ENCODE measurements around the gene MMP25. TPM values are rescaled to one million over a fixed set of nuclear protein-coding genes. Genes with fewer than 3 reads are reported as not detected.

The MMP25 gene
- total and polyA plus RNA-seq, 2 donors (not counting 1 experiment from before 2014, with no cell fraction given) = 0.12 to 0.22 TPM

- Mint-ChIP-seq H3K9me3 (ENCODE audit: insufficient read depth) (no peaks in the 10 kb centered on the region), H3K4me3 (peak overlapping the region; percentile 49), H3K27me3 (peaks cover 58% of the 10 kb centered on the region), H3K4me1 (peaks cover 14% of the 10 kb centered on the region), H3K27ac (peak overlapping the region; percentile 70)
- Histone ChIP-seq H3K79me2 (ENCODE audit: control insufficient read depth, insufficient read depth, low read length) (no peaks in the 10 kb centered on the region), H3K9me3 (ENCODE audit: control extremely low read depth in 1 of 3, control insufficient read depth in 2 of 3, insufficient read depth in 1 of 3, low read length in 2 of 3) (peaks cover 0 to 17% (median 0%) of the 10 kb centered on the region in 3 donors), H3K36me3 (replicated peaks in 1 of 2; ENCODE audit: control extremely low read depth in 1 of 2, control insufficient read depth in 1 of 2, extremely low read depth in 1 of 2, insufficient read depth in 2 of 2, low read length in 1 of 2) (no peaks in the 10 kb centered on the region), H2AFZ (ENCODE audit: insufficient read depth, low read depth, low read length, poor library complexity, severe bottlenecking) (peak overlapping the region; percentile 38), H3K9ac (ENCODE audit: low read length) (no peak overlapping the region), H3K27ac (ENCODE audit: low read length in 2 of 2) (no peak overlapping the region), H3K4me3 (ENCODE audit: control extremely low read depth in 1 of 5, extremely low read depth in 1 of 5, insufficient read depth in 1 of 5, low read depth in 2 of 5, low read length in 4 of 5) (peak overlapping the region in 4 of 5 experiments; percentile 1 to 19 (median 9)), H3K4me1 (ENCODE audit: control insufficient read depth in 2 of 2, insufficient read depth in 2 of 2, low read length in 2 of 2) (peaks cover 15 to 30% of the 10 kb centered on the region in 2 donors), H3K27me3 (replicated peaks in 1 of 4; ENCODE audit: control extremely low read depth in 1 of 4, control insufficient read depth in 3 of 4, insufficient read depth in 4 of 4, low read length in 3 of 4) (peaks cover 0 to 84% (median 44%) of the 10 kb centered on the region in 4 experiments), H3K4me2 (replicated peaks; ENCODE audit: low read depth, low read length, poor library complexity, severe bottlenecking) (peak overlapping the region; percentile 73), H4K20me1 (ENCODE audit: control insufficient read depth, insufficient read depth, low read length, poor library complexity, severe bottlenecking) (peaks cover 8% of the 10 kb centered on the region)
- TF ChIP-seq EZH2 (IDR thresholded peaks at IDR 0.05; ENCODE audit: borderline replicate concordance, insufficient read depth, low read depth, low read length, poor library complexity, severe bottlenecking) (no peak), CTCF (IDR thresholded peaks at IDR 0.05) (no peak)
- POLR2A ChIA-PET = interaction anchor here (0.6 kb wide), 1 partner anchor 57 kb away, joined by 4 read pairs; no protein-coding TSS in a partner anchor
- CTCF ChIA-PET = interaction anchor here (5.3 kb wide), 1 partner anchor 8 kb away, joined by 35 read pairs; the partner anchor contains the start of gene MMP25
- no peak for DNase-seq
- peak; percentile 26 for ATAC-seq (ENCODE audit: low read depth)
- intact Hi-C loops (cut with micrococcal nuclease) = no loop called here
- 3% methylated on average over 34 of the region's 40 CpGs for WGBS (ENCODE audit: insufficient coverage)
These were observed 10.2 kb upstream of the MMP25 start for GRCh38 chr16:3035972-3036725.

- Histone ChIP-seq H3K27ac (ENCODE audit: low read length in 2 of 2) (no peak within 1 kb of the TSS), H3K9me3 (ENCODE audit: control extremely low read depth in 1 of 3, control insufficient read depth in 2 of 3, insufficient read depth in 1 of 3, low read length in 2 of 3) (peaks cover 0 to 14% (median 0%) of the 10 kb centered on the region in 3 donors), H3K27me3 (replicated peaks in 1 of 4; ENCODE audit: control extremely low read depth in 1 of 4, control insufficient read depth in 3 of 4, insufficient read depth in 4 of 4, low read length in 3 of 4) (peaks cover 0 to 77% (median 42%) of the 10 kb centered on the region in 4 experiments), H3K4me2 (replicated peaks; ENCODE audit: low read depth, low read length, poor library complexity, severe bottlenecking) (peak within 1 kb of the TSS; percentile 73), H3K4me1 (ENCODE audit: control insufficient read depth in 2 of 2, insufficient read depth in 2 of 2, low read length in 2 of 2) (peaks cover 15 to 30% of the 10 kb centered on the region in 2 donors), H4K20me1 (ENCODE audit: control insufficient read depth, insufficient read depth, low read length, poor library complexity, severe bottlenecking) (peaks cover 3% of the 10 kb centered on the region), H3K9ac (ENCODE audit: low read length) (no peak within 1 kb of the TSS), H2AFZ (ENCODE audit: insufficient read depth, low read depth, low read length, poor library complexity, severe bottlenecking) (peak within 1 kb of the TSS; percentile 38), H3K79me2 (ENCODE audit: control insufficient read depth, insufficient read depth, low read length) (no peaks in the 10 kb centered on the region), H3K36me3 (replicated peaks in 1 of 2; ENCODE audit: control extremely low read depth in 1 of 2, control insufficient read depth in 1 of 2, extremely low read depth in 1 of 2, insufficient read depth in 2 of 2, low read length in 1 of 2) (no peaks in the 10 kb centered on the region), H3K4me3 (ENCODE audit: control extremely low read depth in 1 of 5, extremely low read depth in 1 of 5, insufficient read depth in 1 of 5, low read depth in 2 of 5, low read length in 4 of 5) (peak within 1 kb of the TSS in 4 of 5 experiments; percentile 1 to 19 (median 9))
- ChIA-PET POLR2A (no interaction called here), CTCF (no interaction called here)
- ATAC-seq (ENCODE audit: low read depth) (no peak), DNase-seq (no peak)
- TF ChIP-seq EZH2 (IDR thresholded peaks at IDR 0.05; ENCODE audit: borderline replicate concordance, insufficient read depth, low read depth, low read length, poor library complexity, severe bottlenecking) (no peak), CTCF (IDR thresholded peaks at IDR 0.05) (no peak)
- Mint-ChIP-seq H3K27me3 (peaks cover 54% of the 10 kb centered on the region), H3K9me3 (ENCODE audit: insufficient read depth) (no peaks in the 10 kb centered on the region), H3K27ac (peak within 1 kb of the TSS; percentile 70), H3K4me1 (peaks cover 11% of the 10 kb centered on the region), H3K4me3 (peak within 1 kb of the TSS; percentile 49)
- WGBS (ENCODE audit: insufficient coverage) = 6% methylated on average over 39 of the region's 44 CpGs
- intact Hi-C loops (cut with micrococcal nuclease) = no loop called here
These were observed 9.5 kb upstream of the MMP25 start, which contains the start of gene BICDL2 for GRCh38 chr16:3036726-3037315. BICDL2 (minus strand) TSS chr16:3036944; CDS start chr16:3035496, 1,448 bp downstream.
